Choroid plexus epithelial cell (primary cell): ENCODE measurements around the gene RREB1.

ENCODE experiments used
- DNase-seq: peaks from one replicate; pipeline ENCODE4 v3.0.0-alpha.2; 2010; ENCODE audit warnings: low read depth
- H3K4me3 ChIP-seq: 2 replicates; pipeline ENCODE4 v1.5.1; 2011; ENCODE audit warnings: low read depth, mild to moderate bottlenecking, control low read depth, low read length, moderate library complexity
- TF ChIP-seq, protein P1 (sequence below): conservative IDR thresholded peaks from 2 replicates; pipeline ENCODE4 v1.5.1; 2011; ENCODE audit warnings: low read depth, mild to moderate bottlenecking, control low read depth, inconsistent platforms, low read length, moderate library complexity

Gene RREB1

DNA sequence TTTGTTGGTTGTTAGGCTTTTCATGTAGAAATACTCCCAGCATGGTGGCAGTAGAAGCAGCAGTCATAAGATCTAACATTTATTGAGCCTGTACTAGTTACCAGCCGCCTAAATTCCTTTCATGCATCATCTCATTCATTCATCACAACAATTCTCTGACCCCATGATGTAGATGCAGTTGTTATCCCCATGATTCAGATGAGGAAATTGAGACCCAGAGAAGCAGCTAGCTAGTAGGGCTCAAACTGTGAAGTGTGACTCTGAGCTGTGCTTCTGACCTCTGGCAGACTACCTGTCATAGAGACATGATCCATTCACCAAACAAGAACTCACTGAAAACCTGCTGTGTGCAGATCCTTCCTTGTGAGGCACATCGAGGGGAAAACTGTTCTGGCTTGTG lies 16.9 kb downstream of the RREB1 start:
- TF ChIP-seq, protein P1, sequence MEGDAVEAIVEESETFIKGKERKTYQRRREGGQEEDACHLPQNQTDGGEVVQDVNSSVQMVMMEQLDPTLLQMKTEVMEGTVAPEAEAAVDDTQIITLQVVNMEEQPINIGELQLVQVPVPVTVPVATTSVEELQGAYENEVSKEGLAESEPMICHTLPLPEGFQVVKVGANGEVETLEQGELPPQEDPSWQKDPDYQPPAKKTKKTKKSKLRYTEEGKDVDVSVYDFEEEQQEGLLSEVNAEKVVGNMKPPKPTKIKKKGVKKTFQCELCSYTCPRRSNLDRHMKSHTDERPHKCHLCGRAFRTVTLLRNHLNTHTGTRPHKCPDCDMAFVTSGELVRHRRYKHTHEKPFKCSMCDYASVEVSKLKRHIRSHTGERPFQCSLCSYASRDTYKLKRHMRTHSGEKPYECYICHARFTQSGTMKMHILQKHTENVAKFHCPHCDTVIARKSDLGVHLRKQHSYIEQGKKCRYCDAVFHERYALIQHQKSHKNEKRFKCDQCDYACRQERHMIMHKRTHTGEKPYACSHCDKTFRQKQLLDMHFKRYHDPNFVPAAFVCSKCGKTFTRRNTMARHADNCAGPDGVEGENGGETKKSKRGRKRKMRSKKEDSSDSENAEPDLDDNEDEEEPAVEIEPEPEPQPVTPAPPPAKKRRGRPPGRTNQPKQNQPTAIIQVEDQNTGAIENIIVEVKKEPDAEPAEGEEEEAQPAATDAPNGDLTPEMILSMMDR, result no peak
- no peak overlapping the region for H3K4me3 ChIP-seq
- DNase-seq, result peak; percentile 66

DNA sequence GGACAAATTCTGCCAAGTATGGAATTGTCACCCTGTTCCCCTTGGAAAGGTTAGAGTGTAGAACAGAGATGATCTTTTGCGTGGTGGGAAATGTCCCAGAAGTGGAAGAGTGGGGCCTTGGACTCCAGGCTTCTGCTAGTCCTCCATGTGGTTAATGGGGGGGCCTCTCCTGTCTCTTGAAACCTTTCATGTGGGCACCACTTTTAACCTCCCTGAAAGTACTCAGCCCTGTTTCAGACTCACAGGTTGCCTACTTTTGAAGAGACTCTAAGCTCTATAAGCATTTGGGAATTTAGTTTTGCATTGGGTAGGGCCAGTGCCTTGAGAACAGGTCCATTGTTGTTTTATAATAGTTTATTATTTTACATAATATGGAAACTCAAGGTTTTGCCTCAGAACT lies 17.5 kb downstream of the RREB1 start:
- no peak for DNase-seq
- H3K4me3 ChIP-seq, result no peak overlapping the region
- TF ChIP-seq, protein P1, result no peak

DNA sequence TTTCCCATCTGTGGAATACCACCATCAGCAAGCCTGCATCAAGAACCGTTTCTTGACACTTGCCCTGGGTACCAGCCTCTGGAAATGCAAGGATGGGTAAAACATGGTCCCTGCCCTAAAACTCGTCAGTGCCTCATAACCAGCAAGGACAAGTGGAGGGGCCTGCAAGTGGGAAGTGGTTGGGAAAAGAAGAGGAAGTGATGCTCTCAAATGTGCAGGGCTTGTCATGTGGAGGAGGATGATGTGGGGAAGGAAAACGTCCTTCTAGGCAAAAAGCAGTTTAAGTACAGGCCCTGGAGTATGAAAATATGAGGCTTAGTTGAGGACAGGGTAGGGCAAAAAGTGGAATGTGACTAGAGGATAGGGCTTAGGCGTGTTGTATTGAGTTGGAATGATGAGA lies 19.0 kb downstream of the RREB1 start:
- H3K4me3 ChIP-seq, result no peak overlapping the region
- DNase-seq, result no peak
- TF ChIP-seq, protein P1, result no peak

DNA sequence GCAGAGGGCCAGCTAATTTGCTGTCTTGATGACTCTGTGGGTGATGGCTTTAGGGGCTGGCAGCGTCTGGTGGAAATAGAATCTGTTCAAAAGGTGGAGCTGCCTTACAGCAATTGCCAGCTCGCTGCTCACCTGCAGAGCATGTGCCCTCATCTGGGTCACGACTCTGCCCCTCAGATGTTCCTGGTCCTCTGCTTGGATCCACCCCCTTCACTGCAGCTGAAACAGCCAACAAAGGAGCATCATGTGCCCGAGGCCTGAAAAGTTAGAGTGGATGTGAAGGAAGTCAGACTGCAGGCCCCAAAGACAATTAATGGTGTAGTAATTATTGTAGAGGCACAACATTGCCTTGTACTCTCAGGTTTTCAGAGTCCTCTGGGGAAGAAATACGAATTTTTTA lies 19.9 kb downstream of the RREB1 start:
- TF ChIP-seq, protein P1, result no peak
- H3K4me3 ChIP-seq, result no peak overlapping the region
- DNase-seq, result no peak

DNA sequence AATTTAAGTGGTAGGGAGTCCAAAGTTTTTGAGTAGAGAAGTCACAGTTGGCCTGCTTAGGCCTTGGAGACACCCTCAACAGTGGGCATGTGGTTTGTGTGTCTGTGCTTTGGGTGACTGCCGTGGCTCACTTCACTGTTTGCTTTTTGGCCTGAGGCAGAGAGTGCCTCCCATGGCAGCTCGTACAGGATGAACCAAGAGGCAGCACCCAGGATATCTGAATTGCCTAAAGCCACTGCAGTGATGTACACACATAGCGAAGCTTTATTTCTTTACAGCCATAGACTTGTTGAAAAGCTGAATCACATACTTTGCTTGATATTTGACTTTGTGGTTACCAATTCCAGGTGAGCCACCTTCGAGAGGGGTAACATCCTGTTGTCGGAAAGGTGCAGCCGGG lies 21.6 kb downstream of the RREB1 start:
- no peak overlapping the region for H3K4me3 ChIP-seq
- DNase-seq, result no peak
- TF ChIP-seq, protein P1, result no peak

DNA sequence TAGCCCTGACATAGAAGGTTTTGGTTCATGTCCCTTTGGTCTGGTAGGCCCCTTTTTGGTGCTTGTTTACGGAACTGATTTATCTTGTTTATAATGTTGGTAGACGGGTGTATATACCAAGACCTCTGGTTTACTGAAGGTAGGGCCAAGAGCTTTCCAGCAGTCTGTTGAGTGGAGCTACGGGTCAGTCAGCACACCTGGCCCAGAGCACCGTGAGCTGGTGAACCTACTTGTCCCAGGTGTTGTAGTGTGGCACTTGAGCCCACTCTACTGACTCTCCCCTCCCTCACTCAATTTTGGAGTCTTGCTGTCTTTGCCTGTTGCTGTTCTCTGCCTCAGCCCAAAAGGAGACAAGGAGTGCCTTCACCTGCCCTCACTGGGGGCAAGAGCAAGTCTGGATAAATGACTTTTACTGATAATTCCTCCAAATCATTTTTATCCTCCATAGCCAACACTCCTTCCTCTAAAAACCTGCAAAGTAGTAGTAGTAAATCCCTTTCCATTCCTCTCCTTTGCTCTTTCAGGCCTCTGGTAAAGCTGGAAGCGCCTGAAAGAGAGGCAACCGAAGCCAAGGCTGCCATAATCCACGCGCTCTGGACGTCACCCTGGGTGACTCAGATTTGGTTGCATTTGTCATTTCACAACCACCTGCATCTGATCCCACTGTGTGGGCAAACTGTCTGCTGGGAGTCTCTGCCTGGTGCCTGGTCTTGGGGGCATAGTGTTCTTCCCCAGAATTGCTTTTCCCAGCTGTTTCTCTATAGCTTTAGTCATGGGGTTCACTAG lies 22.2 kb downstream of the RREB1 start:
- TF ChIP-seq, protein P1, result no peak
- no peak overlapping the region for H3K4me3 ChIP-seq
- no peak for DNase-seq

DNA sequence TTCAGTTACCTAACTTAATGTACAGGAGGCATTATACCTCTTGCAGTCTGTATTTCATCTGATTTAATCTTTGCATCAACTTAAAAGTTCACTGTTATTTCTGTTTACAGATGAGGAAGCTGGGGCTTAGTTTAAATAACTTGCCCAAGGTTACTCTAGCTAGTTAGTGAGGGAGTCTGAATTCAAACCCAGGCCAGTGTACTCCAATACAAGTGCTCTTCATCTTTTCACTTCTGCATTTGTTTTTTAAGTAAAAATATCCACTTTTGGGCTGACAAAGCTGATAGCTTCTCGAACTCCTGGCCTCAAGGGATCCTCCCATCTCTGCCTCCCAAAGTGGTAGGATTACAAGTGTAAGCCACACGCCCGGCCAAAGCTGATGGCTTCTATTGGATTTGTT lies 23.6 kb downstream of the RREB1 start:
- DNase-seq, result no peak

More for the DNA sequence above, 23.6 kb downstream of the RREB1 start:
- no peak overlapping the region for H3K4me3 ChIP-seq
- TF ChIP-seq, protein P1, result no peak
